DOHH2 (cell line): ENCODE measurements around the gene FAM89B.

Experiments
- CTCF ChIP-seq: fragments of 200-600 bp; sonication (generic); IDR thresholded peaks from one replicate; pipeline ENCODE4 v1.5.1; 2014; ENCODE audit warnings: antibody characterized with exemption, mild to moderate bottlenecking, low read depth, low read length; ENCODE audit not compliant: poor library complexity, severe bottlenecking
- EZH2phosphoT487 ChIP-seq: fragments of 200-600 bp; sonication (generic); IDR thresholded peaks from 2 replicates; pipeline ENCODE4 v1.6.1; 2017; ENCODE audit warnings: borderline replicate concordance, mild to moderate bottlenecking, antibody characterized with exemption, low read length, moderate library complexity, mixed read lengths

DNA sequence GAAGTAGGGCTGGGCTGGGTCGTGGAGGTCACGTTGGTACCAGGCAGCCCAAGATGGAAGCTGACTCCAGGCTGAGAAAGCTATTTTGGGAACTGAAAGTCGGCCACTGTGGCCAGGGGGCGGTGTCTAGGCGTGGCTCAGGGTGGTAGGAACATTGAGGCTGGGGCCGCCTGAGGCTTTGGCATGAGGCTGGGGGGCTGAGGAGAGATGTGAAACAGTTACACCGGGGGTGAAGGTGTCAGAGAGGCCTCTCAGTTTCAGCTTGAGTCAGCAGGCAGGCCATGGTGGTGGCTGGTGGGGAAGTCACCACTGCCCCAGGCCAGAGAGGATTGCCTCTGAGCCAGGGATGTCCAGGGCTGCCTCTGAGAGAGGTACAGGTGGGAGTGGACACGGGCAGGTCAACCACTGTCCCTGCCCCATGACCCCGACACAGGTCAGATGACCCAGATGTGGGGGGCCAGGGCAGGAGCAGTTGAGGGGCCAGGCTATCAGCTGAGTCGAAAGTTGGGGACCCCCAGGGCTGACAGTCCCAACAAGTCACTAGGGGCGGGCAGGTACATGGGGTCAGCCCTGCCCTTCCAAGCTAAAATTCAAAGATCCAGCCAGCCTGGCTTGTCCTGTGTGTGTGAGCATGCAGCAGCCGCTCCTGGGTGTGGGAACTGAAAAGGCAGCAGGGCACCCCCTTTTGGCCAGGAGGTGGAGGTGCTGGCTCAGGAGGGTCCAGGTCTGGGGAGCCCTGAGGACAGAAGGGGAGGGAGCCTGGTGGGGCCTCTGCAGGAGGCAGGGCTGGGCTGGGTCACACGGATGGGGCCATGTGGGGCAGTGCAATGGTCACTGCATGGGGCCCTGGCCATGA lies 16.1 kb downstream of the FAM89B start:
- TF ChIP-seq CTCF = peak; percentile 83
- no peak for TF ChIP-seq EZH2phosphoT487
